GM23248 (cell line): ENCODE results near the gene GRIA4.

Experiments used
- EZH2 ChIP-seq: fragments of 200-600 bp; sonication (generic); IDR thresholded peaks from 2 replicates; pipeline ENCODE4 v1.6.1; 2018; ENCODE audit warnings: antibody characterized with exemption, mild to moderate bottlenecking; ENCODE audit not compliant: insufficient read depth, poor library complexity, severe bottlenecking
- EZH2phosphoT487 ChIP-seq: fragments of 200-600 bp; sonication (generic); IDR thresholded peaks from 2 replicates; pipeline ENCODE4 v1.6.1; 2018; ENCODE audit warnings: antibody characterized with exemption, moderate library complexity, mild to moderate bottlenecking, low read depth; ENCODE audit not compliant: insufficient read depth

- TF ChIP-seq EZH2phosphoT487 (no peak), EZH2 (no peak)
These were observed 244.4 kb downstream of the GRIA4 start for GRCh38 chr11:105854269-105854668.
